ENCODE measurements around the gene KIZ.

DNA sequence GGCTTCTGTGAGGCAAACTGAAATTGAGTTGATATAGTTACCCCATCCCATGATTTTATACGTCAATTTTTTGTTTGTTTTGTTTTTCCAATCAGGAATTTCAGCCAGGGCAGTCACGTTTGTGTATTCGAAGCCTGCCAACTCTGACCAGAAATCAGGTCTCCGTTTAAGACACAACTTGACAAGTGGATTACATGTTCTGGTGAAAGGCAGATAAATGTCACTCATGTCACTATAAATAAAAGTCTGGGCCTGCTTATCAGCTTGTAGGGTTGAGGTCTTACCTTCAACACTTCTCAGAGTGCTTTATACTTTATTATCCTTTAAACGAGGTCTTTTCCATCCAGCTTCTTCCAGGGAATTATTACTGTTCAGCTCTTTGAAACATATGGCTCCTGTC is 168.9 kb downstream of the KIZ start:
- TF ChIP-seq CTCF (IDR thresholded peaks at IDR 0.05; ENCODE audit: poor library complexity), result no peak
- TF ChIP-seq EZH2 (IDR thresholded peaks at IDR 0.05; ENCODE audit: borderline replicate concordance), result no peak
- no peak for TF ChIP-seq EZH2phosphoT487 (IDR thresholded peaks at IDR 0.05; ENCODE audit: low read depth, severe bottlenecking, unreplicated experiment)
